Dedifferentiated amniotic fluid mesenchymal stem cell (primary cell): ENCODE measurements around the gene HPSE2.
"Not testable (repeated sequence)": the region's sequence is repeated elsewhere in the genome, so short reads cannot be mapped to it uniquely, and the experiment has no call there.

Source experiments
- DNase-seq: peaks from one replicate; pipeline ENCODE4 v3.0.0-alpha.2; 2016; ENCODE audit errors: extremely low spot score

HPSE2 gene

GRCh38 chr10:99005254-99005653 lies 230.4 kb downstream of the HPSE2 start:
- DNase-seq = no peak

- no peak for DNase-seq
Measured at GRCh38 chr10:99004738-99005137, 230.9 kb downstream of the HPSE2 start.

DNA sequence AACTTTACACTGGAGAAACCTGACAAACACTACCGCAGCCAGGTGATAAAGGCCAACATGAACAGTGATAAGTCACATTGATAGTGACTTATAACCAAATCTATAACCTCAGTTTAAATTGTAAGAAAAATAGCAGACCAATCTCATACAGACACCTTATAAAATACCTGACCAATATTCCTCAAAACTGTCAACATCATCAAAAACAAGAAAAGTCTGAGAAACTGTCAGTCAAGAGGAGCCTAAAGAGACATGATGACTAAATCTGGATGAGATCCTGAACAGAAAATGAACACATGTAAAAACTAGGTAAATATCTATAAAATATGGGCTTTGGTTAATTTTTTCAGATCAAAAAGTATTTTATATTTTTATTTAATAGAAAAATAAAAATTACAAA lies 233.3 kb downstream of the HPSE2 start:
- DNase-seq = no peak

GRCh38 chr10:98997596-98997995 lies 238.1 kb downstream of the HPSE2 start:
- no peak for DNase-seq

GRCh38 chr10:98994030-98994429 lies 241.6 kb downstream of the HPSE2 start:
- DNase-seq = no peak

- DNase-seq = not testable (repeated sequence)
Measured at GRCh38 chr10:98983751-98984150, 251.9 kb downstream of the HPSE2 start.

- DNase-seq = no peak
Measured at GRCh38 chr10:98980353-98980752, 255.3 kb downstream of the HPSE2 start.

GRCh38 chr10:98971464-98971863 lies 264.2 kb downstream of the HPSE2 start:
- DNase-seq = no peak

GRCh38 chr10:98967601-98968000 lies 268.1 kb downstream of the HPSE2 start:
- no peak for DNase-seq

- DNase-seq = no peak
Measured at GRCh38 chr10:98963608-98964007, 272.0 kb downstream of the HPSE2 start.

GRCh38 chr10:98959379-98959778 lies 276.3 kb downstream of the HPSE2 start:
- no peak for DNase-seq

DNA sequence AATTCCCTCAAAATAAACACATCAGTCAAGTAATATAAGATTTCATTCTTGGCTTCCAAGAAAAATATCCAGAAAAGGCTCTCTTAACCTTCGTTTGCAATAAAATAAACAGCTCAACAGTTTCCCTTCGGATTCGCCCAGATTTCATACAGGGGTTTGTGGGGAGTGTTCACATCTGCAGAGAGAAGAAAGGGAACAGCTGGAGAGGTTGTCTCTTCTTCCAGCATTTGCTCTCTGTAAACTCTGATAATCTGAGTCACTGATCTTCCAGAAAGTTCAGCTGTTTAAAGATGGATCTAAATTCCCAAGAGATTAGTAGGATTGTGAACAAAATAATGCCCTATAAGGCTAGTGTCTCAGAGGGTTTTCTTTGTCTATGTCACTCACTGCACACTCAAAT lies 277.9 kb downstream of the HPSE2 start:
- no peak for DNase-seq

DNA sequence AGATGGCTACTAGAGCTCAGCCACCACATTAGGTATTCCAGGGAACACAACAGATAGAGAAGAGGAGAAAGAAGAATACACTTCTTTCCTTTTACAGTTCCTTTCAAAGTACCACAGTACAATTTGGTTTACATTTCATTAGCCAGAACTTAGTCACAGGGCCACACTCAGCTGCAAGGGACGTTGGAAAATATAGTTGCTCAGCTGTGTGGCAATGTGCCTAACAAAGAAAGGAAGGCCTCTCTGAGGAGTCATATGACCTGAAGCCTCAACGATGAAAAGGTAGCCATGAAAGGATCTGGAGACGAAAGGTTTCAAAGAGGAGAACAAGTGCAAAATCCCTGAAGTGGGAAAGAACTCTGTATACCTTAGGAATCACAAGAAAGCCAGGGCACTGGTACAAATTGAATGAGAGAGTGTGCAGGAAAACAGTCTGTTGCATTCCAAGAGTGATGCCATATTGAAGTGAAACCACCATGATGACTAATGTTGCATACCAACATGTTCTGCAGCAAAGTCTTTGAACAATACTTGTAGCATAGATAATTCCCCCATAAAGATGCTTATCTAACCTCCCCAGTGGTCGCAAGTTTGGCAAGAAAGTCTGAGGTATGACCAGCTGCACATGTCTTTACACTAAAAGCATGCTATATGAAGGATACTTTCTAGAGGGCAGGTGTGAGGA lies 278.9 kb downstream of the HPSE2 start:
- no peak for DNase-seq

DNA sequence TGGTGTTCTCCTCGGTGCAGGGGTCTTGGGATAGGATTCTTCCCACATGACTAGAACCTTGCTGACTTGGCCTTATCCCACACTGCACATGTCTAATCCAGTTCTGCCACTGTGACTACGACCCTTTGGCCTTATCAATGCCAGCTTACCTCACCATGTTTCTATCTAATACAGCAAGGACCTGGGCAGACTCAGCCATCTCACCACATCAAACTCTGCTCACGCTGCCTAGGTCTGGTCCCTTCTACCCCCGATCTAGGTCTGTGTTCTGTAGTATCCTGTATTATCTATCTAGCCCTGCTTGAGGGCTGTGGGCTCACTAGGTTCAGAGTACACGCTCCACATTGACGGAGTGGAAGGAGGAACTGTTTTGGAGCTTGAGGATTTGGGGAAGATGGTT lies 282.4 kb downstream of the HPSE2 start:
- DNase-seq = no peak

- DNase-seq = no peak
Measured at GRCh38 chr10:98951269-98952000, 284.2 kb downstream of the HPSE2 start.

- DNase-seq = no peak
Measured at GRCh38 chr10:98950106-98950505, 285.5 kb downstream of the HPSE2 start.

DNA sequence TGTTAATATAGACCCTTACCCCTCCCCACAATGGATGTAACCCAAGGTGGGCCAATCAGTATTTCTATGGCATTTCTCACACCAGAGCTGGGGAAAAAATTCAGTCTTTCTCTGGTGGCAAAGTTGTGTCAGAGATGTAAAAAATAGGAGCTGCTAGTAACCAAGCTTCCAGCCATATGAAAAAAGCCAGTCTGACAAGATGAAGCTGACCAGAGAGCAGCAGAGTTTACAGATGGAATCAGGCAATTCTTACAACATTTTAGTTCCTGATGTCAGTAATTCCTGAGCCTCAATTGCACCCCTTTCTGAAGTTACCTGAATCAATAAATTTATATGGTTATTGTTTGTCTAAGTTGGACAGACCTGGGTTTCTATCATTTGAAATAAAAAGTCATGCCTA lies 286.3 kb downstream of the HPSE2 start:
- DNase-seq = no peak

- no peak for DNase-seq
Measured at GRCh38 chr10:98943681-98944080, 292.0 kb downstream of the HPSE2 start.

DNA sequence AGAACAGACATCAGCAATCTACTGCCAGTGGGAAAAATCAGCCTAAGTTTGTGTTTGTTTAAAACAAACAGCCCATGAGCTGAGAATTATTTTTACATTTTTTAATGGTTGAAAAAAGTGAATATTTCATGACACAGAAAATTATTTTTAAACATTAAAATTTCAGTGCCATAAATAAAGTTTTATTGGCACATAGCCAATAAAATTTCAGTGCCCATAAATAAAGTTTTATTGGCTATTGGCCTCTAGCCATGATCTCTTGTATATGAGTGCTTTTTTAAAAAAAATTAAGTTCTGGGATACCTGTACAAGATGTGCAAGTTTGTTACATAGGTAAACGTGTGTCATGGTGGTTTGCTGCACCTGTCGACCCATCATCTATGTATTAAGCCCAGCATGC lies 305.9 kb downstream of the HPSE2 start:
- DNase-seq = no peak

GRCh38 chr10:98925651-98926050 lies 310.0 kb downstream of the HPSE2 start:
- no peak for DNase-seq

DNA sequence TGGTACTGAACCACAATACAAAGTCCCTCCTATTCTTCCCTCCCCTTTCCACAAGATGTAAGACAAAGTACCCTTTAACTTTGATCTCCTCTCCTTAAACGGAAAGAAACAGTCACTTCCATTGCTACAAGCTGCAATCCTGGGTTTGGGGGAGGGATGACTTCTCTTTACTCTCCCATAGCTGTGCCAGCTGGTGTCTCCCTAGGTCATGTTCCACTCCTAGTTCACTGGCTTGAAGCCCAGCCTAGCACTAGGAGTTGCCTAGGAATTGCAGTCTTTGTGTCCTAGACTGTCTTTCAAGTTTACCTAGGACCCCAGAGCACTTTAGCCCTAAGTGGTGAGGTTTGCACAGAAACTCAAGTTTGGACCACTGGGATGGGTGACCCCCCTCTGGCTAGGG lies 311.1 kb downstream of the HPSE2 start:
- DNase-seq = no peak

DNA sequence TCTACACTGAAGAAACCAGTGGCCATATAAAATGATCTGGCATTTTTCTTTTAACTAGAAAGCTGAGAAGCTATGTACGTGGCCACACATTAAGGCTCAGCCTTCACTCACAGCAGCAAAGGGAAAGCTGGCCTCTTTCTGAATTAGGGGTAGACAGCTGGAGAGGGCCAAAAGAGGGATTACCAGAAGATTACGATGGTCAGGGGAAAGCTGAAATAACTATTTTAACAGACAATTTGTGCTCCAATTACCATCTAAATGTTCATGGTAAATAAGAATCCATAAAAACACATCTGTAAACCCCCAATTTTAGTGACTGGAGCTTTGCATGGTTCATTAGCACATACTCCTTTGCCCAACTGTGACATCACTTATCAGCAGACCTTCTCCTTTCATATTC lies 314.3 kb downstream of the HPSE2 start:
- no peak for DNase-seq

GRCh38 chr10:98920807-98921206 lies 314.8 kb downstream of the HPSE2 start:
- DNase-seq = no peak

GRCh38 chr10:98920360-98920759 lies 315.3 kb downstream of the HPSE2 start:
- no peak for DNase-seq
